Measurements from ENCODE around the gene HERC4.
"Not testable (repeated sequence)": the region's sequence is repeated elsewhere in the genome, so short reads cannot be mapped to it uniquely, and the experiment has no call there.

DNA sequence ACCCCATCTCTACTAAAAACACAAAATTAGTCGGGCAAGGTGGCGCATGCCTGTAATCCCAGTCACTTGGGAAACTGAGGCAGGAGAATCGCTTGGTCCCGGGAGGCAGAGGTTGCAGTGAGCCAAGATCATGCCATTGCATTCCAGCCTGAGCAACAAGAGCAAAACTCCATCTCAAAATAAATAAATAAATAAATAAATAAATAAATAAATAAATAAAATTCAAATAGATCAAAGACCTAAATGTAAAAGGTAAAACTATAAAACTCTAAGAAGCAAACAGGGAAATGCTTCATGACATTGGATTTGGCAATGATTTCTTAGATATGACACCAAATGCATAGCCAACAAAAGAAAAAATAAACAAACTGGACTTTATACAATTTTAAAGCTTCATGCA, 52.8 kb downstream of the HERC4 start:
- TF ChIP-seq, protein P1, sequence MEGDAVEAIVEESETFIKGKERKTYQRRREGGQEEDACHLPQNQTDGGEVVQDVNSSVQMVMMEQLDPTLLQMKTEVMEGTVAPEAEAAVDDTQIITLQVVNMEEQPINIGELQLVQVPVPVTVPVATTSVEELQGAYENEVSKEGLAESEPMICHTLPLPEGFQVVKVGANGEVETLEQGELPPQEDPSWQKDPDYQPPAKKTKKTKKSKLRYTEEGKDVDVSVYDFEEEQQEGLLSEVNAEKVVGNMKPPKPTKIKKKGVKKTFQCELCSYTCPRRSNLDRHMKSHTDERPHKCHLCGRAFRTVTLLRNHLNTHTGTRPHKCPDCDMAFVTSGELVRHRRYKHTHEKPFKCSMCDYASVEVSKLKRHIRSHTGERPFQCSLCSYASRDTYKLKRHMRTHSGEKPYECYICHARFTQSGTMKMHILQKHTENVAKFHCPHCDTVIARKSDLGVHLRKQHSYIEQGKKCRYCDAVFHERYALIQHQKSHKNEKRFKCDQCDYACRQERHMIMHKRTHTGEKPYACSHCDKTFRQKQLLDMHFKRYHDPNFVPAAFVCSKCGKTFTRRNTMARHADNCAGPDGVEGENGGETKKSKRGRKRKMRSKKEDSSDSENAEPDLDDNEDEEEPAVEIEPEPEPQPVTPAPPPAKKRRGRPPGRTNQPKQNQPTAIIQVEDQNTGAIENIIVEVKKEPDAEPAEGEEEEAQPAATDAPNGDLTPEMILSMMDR (IDR thresholded peaks at IDR 0.05 in 2 of 3, conservative IDR thresholded peaks at IDR 0.05 in 1 of 3; ENCODE audit: insufficient read depth in 2 of 3, low read depth in 1 of 3, low read length in 3 of 3) = not testable (repeated sequence)
- TF ChIP-seq RFX1 (IDR thresholded peaks at IDR 0.05); FOSL1 (tag; conservative IDR thresholded peaks at IDR 0.05); PCBP2 (IDR thresholded peaks at IDR 0.05; ENCODE audit: low read depth, low read length, poor library complexity, severe bottlenecking); TEAD1 (CRISPR knock-in tag; IDR thresholded peaks at IDR 0.05); MTA3 (IDR thresholded peaks at IDR 0.05; ENCODE audit: borderline replicate concordance); SMARCC2 (IDR thresholded peaks at IDR 0.05; ENCODE audit: low read depth); ZNF274 (IDR thresholded peaks at IDR 0.05; ENCODE audit: borderline replicate concordance, low read depth, low read length); EZH2 (IDR thresholded peaks at IDR 0.05; ENCODE audit: borderline replicate concordance, low read depth, low read length); ZNF311 (CRISPR knock-in tag; IDR thresholded peaks at IDR 0.05); ARHGAP35 (IDR thresholded peaks at IDR 0.05; ENCODE audit: partially characterized antibody): not testable (repeated sequence)
- TF ChIP-seq, protein P2, sequence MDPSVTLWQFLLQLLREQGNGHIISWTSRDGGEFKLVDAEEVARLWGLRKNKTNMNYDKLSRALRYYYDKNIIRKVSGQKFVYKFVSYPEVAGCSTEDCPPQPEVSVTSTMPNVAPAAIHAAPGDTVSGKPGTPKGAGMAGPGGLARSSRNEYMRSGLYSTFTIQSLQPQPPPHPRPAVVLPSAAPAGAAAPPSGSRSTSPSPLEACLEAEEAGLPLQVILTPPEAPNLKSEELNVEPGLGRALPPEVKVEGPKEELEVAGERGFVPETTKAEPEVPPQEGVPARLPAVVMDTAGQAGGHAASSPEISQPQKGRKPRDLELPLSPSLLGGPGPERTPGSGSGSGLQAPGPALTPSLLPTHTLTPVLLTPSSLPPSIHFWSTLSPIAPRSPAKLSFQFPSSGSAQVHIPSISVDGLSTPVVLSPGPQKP (CRISPR knock-in tag; IDR thresholded peaks at IDR 0.05) = not testable (repeated sequence)
- TF ChIP-seq, protein P3, sequence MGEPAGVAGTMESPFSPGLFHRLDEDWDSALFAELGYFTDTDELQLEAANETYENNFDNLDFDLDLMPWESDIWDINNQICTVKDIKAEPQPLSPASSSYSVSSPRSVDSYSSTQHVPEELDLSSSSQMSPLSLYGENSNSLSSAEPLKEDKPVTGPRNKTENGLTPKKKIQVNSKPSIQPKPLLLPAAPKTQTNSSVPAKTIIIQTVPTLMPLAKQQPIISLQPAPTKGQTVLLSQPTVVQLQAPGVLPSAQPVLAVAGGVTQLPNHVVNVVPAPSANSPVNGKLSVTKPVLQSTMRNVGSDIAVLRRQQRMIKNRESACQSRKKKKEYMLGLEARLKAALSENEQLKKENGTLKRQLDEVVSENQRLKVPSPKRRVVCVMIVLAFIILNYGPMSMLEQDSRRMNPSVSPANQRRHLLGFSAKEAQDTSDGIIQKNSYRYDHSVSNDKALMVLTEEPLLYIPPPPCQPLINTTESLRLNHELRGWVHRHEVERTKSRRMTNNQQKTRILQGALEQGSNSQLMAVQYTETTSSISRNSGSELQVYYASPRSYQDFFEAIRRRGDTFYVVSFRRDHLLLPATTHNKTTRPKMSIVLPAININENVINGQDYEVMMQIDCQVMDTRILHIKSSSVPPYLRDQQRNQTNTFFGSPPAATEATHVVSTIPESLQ (CRISPR knock-in tag; IDR thresholded peaks at IDR 0.05) = not testable (repeated sequence)
